GM18861 (cell line): ENCODE measurements around the gene PRKG1.
"Not testable (repeated sequence)": the region's sequence is repeated elsewhere in the genome, so short reads cannot be mapped to it uniquely, and the experiment has no call there.

ENCODE experiments used
- ATAC-seq: cut with Tn5 transposase; IDR thresholded peaks from one replicate; pipeline ENCODE4 v1.9.1; 2021; ENCODE audit not compliant: unreplicated experiment

The PRKG1 gene

DNA sequence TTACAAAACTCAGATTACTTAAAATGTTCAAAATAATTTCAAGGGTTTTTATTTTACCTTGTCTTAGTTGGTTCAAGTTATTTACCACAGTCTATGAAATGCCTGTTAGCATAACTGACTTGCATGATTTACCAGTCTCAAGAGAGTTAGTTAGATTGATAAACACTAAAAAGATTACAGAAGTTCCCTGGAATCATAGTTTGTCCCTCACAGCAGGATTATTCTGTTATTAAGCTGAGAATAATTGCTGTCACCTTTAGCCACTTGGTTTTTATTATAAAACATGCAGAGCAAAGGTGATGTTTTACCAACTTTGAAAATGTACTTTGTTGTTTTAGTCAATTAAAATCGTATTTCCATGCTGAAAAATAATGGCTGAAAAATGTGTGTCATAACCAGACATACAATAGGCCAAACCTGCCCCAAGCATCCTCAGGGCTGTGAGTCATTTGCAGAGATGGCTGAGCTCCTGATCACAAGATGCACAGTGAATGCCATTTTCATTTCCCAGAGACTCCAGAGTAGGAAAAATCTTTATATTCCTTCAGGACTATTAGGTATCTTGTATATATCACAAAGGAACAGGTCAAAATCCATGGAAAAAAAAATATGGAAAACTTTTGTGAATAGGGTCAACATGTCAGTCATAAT, 1152.0 kb downstream of the PRKG1 start:
- ATAC-seq, result no peak

- ATAC-seq, result no peak
These were observed 1154.3 kb downstream of the PRKG1 start for GRCh38 chr10:52228556-52228955.

DNA sequence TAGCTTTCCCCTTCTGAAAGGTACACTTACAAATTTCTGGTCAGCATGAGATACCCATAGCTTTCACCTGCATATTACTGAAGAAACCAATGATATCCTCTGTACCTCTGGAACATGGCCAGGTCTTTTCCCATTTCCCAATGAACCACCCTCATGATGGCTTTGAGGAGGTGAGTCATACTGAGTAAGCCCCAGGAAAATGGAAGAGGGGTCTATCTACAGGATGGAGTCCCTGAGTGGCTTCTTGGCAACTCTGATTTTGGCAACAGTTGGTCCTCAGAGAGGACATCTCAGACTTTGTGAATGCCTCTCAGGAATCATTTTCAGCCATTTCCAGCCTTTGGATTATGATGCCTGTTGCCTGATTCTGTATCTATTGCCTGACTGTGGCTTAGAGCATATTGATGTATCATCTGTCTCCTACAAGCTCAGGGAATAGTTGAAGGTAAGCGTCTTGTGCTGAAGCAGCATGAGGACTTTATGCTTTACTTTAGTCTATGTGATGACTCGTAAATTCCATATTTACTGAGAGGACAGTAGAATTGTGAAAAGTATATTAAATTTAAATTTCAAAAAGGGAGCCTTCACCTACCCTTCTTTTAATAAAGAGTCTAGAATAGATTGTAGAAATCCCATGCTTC, 1155.1 kb downstream of the PRKG1 start:
- ATAC-seq, result no peak

- ATAC-seq, result peak; percentile 98
These were observed 1158.5 kb downstream of the PRKG1 start for GRCh38 chr10:52232561-52233350.

DNA sequence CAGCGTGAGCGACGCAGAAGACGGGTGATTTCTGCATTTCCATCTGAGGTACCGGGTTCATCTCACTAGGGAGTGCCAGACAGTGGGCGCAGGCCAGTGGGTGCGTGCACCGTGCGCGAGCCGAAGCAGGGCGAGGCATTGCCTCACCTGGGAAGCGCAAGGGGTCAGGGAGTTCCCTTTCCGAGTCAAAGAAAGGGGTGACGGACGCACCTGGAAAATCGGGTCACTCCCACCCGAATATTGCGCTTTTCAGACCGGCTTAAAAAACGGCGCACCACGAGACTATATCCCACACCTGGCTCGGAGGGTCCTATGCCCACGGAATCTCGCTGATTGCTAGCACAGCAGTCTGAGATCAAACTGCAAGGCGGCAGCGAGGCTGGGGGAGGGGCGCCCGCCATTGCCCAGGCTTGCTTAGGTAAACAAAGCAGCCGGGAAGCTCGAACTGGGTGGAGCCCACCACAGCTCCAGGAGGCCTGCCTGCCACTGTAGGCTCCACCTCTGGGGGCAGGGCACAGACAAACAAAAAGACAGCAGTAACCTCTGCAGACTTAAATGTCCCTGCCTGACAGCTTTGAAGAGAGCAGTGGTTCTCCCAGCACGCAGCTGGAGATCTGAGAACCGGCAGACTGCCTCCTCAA, 1159.2 kb downstream of the PRKG1 start:
- not testable (repeated sequence) for ATAC-seq

- ATAC-seq, result no peak
These were observed 1165.5 kb downstream of the PRKG1 start for GRCh38 chr10:52239771-52240170.

DNA sequence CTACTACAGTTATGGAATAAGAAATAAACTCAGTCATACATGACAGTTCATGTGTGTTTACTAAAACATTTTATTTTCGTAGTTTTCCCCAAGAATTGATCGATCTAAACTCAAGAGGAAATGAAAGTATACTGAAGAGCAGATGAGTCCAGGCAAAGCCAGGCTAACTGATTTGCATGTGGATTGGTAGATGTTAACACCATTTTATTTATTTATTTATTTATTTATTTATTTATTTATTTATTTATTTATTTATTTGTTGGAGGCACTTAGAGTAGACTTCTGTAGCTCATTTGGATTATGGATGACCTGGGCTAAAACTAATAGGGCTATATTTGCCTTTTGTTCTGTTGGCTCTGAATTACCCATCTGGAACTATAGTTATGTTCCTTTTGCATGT, 1171.3 kb downstream of the PRKG1 start:
- peak; percentile 54 for ATAC-seq

GRCh38 chr10:52247929-52248328, 1173.6 kb downstream of the PRKG1 start:
- ATAC-seq, result not testable (repeated sequence)

DNA sequence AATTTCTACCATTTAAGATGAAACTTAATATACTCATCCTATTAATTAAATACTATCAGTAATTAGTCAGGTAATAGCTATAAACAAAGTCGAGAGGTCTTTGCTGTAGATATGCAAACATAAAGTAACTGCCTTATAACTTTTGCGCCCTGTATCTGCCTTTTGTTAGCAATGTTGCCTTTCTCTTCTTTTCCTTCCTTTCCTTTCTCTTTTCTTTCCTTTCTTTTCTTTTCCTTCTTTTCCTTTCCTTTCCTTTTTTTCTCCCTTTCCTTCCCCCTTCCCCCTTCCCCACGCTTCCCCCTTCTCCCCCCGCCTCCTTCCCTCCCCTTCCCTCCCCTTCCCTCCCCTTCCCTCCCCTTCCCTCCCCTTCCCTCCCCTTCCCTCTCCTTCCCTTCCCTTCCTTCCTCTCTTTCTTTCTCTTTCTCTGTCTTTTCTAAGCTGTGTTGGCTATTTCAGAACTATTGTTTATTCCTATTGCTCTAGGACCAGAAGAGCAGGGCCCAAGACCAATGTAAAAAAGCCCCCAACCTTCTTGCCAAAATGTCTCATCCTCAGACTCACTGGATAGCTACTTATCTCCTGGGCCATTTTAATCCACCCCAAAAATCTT, 1174.5 kb downstream of the PRKG1 start:
- no peak for ATAC-seq

- no peak for ATAC-seq
These were observed 1175.6 kb downstream of the PRKG1 start for GRCh38 chr10:52249850-52250395.

DNA sequence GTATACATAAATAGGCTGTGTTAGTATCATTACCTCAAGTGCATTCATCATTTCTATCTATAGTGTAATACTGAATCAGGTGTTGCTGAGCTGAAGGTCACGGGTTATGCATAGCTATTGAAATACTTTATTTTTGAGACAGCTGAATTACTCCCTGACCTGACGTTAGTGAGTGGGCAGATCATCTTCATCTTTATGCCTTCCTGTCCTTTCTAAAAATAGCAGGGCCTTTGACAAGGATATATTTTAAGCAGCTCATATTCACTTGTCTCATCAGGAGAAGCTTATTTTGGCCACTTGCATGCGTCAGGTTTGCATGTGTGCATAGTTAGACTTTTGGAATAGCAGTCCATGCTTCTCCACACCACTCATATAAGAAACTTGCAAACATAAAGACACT, 1176.2 kb downstream of the PRKG1 start:
- no peak for ATAC-seq

GRCh38 chr10:52252307-52252706, 1178.0 kb downstream of the PRKG1 start:
- ATAC-seq, result no peak

DNA sequence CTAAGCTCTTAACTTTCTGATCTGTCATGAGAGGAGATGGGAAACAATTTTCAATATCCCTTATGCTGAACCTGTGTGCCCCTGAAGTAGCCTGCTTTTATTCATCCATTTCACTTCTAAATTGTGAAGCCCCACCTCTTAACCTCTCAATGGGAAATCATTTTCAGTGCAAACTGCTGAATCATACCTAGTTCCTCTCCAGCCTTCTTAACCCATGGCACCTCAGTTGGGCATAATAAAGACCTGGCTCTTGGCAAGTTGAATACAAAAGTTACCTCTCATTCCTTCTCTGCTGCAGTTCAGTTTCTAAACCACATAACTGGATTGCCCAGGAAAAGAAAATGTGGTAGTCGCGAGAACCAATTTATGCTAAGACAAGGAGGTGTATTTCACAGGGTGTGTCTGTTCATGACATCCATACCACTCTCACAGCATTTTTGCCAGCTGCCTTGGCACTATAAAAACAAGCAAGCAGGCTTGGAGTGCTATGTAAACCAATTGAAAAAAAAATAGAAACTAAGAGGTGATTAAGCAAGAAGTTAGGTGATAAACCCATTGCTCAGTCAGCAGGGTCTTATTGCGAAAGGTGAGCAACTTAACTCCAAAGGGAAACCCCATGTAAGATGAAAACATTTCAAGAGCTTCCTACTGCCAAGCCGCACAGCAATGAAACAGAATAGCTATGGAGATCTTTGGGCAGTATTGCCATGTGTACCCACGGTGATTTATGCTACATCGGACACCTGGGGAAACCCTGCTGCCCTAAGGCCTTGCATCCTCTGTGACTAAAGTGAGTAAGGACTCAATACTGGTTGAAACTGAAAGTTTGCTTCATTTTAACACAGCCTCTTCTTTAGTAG, 1182.8 kb downstream of the PRKG1 start:
- ATAC-seq, result peak; percentile 99

GRCh38 chr10:52257692-52258075, 1183.4 kb downstream of the PRKG1 start:
- ATAC-seq, result peak; percentile 84

GRCh38 chr10:52258799-52259425, 1184.6 kb downstream of the PRKG1 start:
- ATAC-seq, result no peak

DNA sequence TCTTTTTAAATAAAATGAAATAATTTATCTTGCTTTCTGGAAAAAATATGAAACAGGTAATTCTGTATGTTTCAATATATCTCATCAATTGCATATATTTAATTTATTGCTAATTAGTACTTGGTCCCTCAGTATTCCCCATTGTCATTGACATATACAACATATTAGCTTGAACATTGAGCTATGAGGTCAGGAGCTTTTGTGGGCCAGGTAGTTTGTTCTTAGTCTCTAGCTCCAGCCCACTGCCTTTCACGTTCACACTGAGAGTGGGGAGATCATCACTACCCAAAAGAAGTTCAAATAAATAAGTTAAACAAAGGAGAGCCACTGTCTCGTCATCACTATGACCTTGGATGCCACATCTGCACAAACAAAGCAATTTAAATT, 1185.1 kb downstream of the PRKG1 start:
- no peak for ATAC-seq

DNA sequence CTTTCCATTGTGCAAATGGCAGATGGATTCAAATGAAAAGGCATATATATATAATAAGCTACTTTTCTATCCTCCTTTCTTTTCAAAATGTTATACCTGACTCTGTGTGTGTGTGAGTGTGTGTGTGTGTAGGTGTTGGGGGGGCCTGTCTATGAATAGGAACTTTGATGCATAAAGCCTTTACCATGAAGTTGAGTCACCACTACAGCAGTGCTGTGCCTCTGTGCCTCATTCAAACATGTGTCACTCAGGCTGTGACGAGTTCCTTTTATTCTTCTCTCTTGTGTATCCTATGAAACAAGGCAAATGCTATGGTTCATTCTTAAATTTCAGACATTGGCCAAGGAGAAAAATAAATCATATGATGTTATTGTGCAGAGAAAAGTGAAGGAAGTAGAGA, 1187.1 kb downstream of the PRKG1 start:
- ATAC-seq, result no peak

- ATAC-seq, result no peak
These were observed 1191.0 kb downstream of the PRKG1 start for GRCh38 chr10:52265131-52265926.

GRCh38 chr10:52266858-52267257, 1192.6 kb downstream of the PRKG1 start:
- no peak for ATAC-seq
